IMR-90 (cell line): ENCODE measurements around the gene HIRA. TPM values are rescaled to one million over a fixed set of nuclear protein-coding genes. Genes with fewer than 3 reads are reported as not detected.

ENCODE experiments used
- ATAC-seq: fragments of 200-7000 bp; cut with Tn5 transposase; 2 replicates; pipeline ENCODE4 v1.9.1; 2020; ENCODE audit warnings: low read depth, mild to moderate bottlenecking, moderate library complexity
- BruUV-seq: library from RNA; stranded (reverse); fragments of 400-500 nt; replicated peaks from 2 replicates; lab custom pipeline; 2021; lab: Mats Ljungman, UMichigan
- CTCF ChIA-PET: fragments of 300-600 bp; formaldehyde crosslinking; extraction: SDS; loops from one replicate; lab custom pipeline; 2021; ENCODE audit warnings: antibody characterized with exemption; lab: Yijun Ruan, JAX
- POLR2A ChIA-PET: fragments of 300-600 bp; sonication (Branson Sonifier 250); formaldehyde crosslinking; loops from one replicate; lab custom pipeline; 2022; ENCODE audit warnings: antibody characterized with exemption; ENCODE audit not compliant: unreplicated experiment; lab: Charles Lee
- DNase-seq: peaks from one replicate; pipeline ENCODE4 v3.0.0; 2013
- H2AFZ ChIP-seq: replicated peaks from 2 replicates; pipeline ENCODE3; 2013; ENCODE audit warnings: low read length, mild to moderate bottlenecking; ENCODE audit not compliant: poor library complexity
- H2AK5ac ChIP-seq: 2 replicates; pipeline ENCODE4 v1.6.1; 2013; ENCODE audit warnings: low read depth, low read length, inconsistent platforms
- H2AK9ac ChIP-seq: replicated peaks from 2 replicates; pipeline ENCODE3; 2013; ENCODE audit warnings: mild to moderate bottlenecking, low read depth, low read length, moderate library complexity; ENCODE audit not compliant: poor library complexity
- H2BK120ac ChIP-seq: 2 replicates; pipeline ENCODE4 v1.6.1; 2013; ENCODE audit warnings: low read depth, low read length, inconsistent platforms
- H2BK15ac ChIP-seq: 3 replicates; pipeline ENCODE4 v1.6.1; 2013; ENCODE audit warnings: low read depth, low read length, inconsistent platforms
- H2BK20ac ChIP-seq: 2 replicates; pipeline ENCODE4 v1.6.1; 2013; ENCODE audit warnings: low read depth, mild to moderate bottlenecking, inconsistent platforms, low read length, moderate library complexity
- H2BK5ac ChIP-seq: 2 replicates; pipeline ENCODE4 v1.6.1; 2013; ENCODE audit warnings: mild to moderate bottlenecking, low read depth, low read length, inconsistent platforms; ENCODE audit not compliant: poor library complexity, severe bottlenecking
- H3K14ac ChIP-seq: replicated peaks from 2 replicates; pipeline ENCODE4 v1.6.1; 2013; ENCODE audit warnings: low read depth, low read length, inconsistent platforms
- H3K18ac ChIP-seq: 2 replicates; pipeline ENCODE4 v1.6.1; 2013; ENCODE audit warnings: low read depth, low read length, control low read depth
- H3K23ac ChIP-seq: 2 replicates; pipeline ENCODE4 v1.6.1; 2013; ENCODE audit warnings: low read depth, low read length, inconsistent platforms
- H3K27ac ChIP-seq: 2 replicates; pipeline ENCODE4 v1.5.1; 2013; ENCODE audit warnings: mild to moderate bottlenecking, control low read depth, low read length; ENCODE audit not compliant: insufficient read depth
- H3K27me3 ChIP-seq: 2 replicates; pipeline ENCODE4 v1.6.1; 2013; ENCODE audit warnings: low read length; ENCODE audit not compliant: control insufficient read depth, insufficient read depth
- H3K36me3 ChIP-seq: 2 replicates; pipeline ENCODE4 v1.6.1; 2013; ENCODE audit warnings: low read length, mixed read lengths; ENCODE audit not compliant: control insufficient read depth, insufficient read depth
- H3K4ac ChIP-seq: 2 replicates; pipeline ENCODE4 v1.6.1; 2013; ENCODE audit warnings: low read depth, low read length, inconsistent platforms
- H3K4me1 ChIP-seq: 2 replicates; pipeline ENCODE4 v1.6.1; 2013; ENCODE audit warnings: low read length, mixed read lengths; ENCODE audit not compliant: control insufficient read depth, insufficient read depth
- H3K4me2 ChIP-seq: 2 replicates; pipeline ENCODE4 v1.6.1; 2013; ENCODE audit warnings: low read depth, mild to moderate bottlenecking, control low read depth, low read length, moderate library complexity
- H3K4me3 ChIP-seq: 2 replicates; pipeline ENCODE4 v1.5.1; 2013; ENCODE audit warnings: low read depth, mild to moderate bottlenecking, control low read depth, low read length, moderate library complexity; ENCODE audit not compliant: insufficient read depth
- H3K56ac ChIP-seq: 2 replicates; pipeline ENCODE4 v1.6.1; 2013; ENCODE audit warnings: low read length, inconsistent platforms; ENCODE audit not compliant: insufficient read depth; ENCODE audit errors: extremely low read depth
- H3K79me1 ChIP-seq, 2 experiments: 2 replicates each; pipeline ENCODE4 v1.6.1; 2013; ENCODE audit warnings: low read length in 2 of 2, inconsistent platforms in 1 of 2, low read depth in 1 of 2
- H3K9ac ChIP-seq: 2 replicates; pipeline ENCODE4 v1.6.1; 2013; ENCODE audit warnings: low read depth, low read length, control low read depth
- H3K9me1 ChIP-seq: 2 replicates; pipeline ENCODE4 v1.6.1; 2013; ENCODE audit warnings: low read length, inconsistent platforms; ENCODE audit not compliant: insufficient read depth
- H3K9me3 ChIP-seq: 2 replicates; pipeline ENCODE4 v1.6.1; 2013; ENCODE audit warnings: low read length; ENCODE audit not compliant: control insufficient read depth, insufficient read depth
- H4K20me1 ChIP-seq: 2 replicates; pipeline ENCODE4 v1.6.1; 2013; ENCODE audit warnings: low read length, inconsistent platforms; ENCODE audit not compliant: insufficient read depth
- H4K5ac ChIP-seq: 2 replicates; pipeline ENCODE4 v1.6.1; 2013; ENCODE audit warnings: mild to moderate bottlenecking, low read depth, low read length, control low read depth
- H4K8ac ChIP-seq, 2 experiments: 2 replicates each; pipeline ENCODE4 v1.6.1; 2013; ENCODE audit warnings: low read depth in 2 of 2, low read length in 2 of 2, control low read depth in 1 of 2, inconsistent platforms in 1 of 2
- H4K91ac ChIP-seq: 2 replicates; pipeline ENCODE4 v1.6.1; 2013; ENCODE audit warnings: low read depth, low read length, inconsistent platforms; ENCODE audit not compliant: insufficient read depth
- BHLHE40 ChIP-seq: fragments of 150-350 bp; IDR thresholded peaks from 2 replicates; pipeline ENCODE4 v1.6.1; 2016; ENCODE audit warnings: mild to moderate bottlenecking, low read depth, low read length
- CEBPB ChIP-seq: IDR thresholded peaks from 2 replicates; pipeline ENCODE4 v1.6.1; 2012; ENCODE audit warnings: low read depth, low read length, improper control_type of control experiment
- CHD1 ChIP-seq: IDR thresholded peaks from 2 replicates; pipeline ENCODE4 v1.6.1; 2012; ENCODE audit warnings: low read depth, low read length, improper control_type of control experiment
- CTCF ChIP-seq: conservative IDR thresholded peaks from 2 replicates; pipeline ENCODE4 v1.5.1; 2012; ENCODE audit warnings: mild to moderate bottlenecking, low read depth, low read length, improper control_type of control experiment
- FOS ChIP-seq: fragments of 150-350 bp; IDR thresholded peaks from 2 replicates; pipeline ENCODE4 v1.6.1; 2016; ENCODE audit warnings: low read depth, low read length
- MAFK ChIP-seq: IDR thresholded peaks from 2 replicates; pipeline ENCODE4 v1.6.1; 2012; ENCODE audit warnings: low read depth, low read length, improper control_type of control experiment
- MAZ ChIP-seq: IDR thresholded peaks from 2 replicates; pipeline ENCODE4 v1.6.1; 2012; ENCODE audit warnings: low read depth, mild to moderate bottlenecking, low read length, improper control_type of control experiment, moderate library complexity, borderline replicate concordance
- MXI1 ChIP-seq: IDR thresholded peaks from 2 replicates; pipeline ENCODE4 v1.6.1; 2012; ENCODE audit warnings: low read depth, mild to moderate bottlenecking, low read length, moderate library complexity, borderline replicate concordance
- NFE2L2 ChIP-seq: fragments of 150-350 bp; IDR thresholded peaks from 2 replicates; pipeline ENCODE4 v1.6.1; 2016; ENCODE audit warnings: low read depth, mild to moderate bottlenecking, low read length
- POLR2A ChIP-seq: IDR thresholded peaks from 2 replicates; pipeline ENCODE4 v1.6.1; 2012; ENCODE audit warnings: mild to moderate bottlenecking, low read depth, low read length
- RAD21 ChIP-seq: IDR thresholded peaks from 2 replicates; pipeline ENCODE4 v1.6.1; 2012; ENCODE audit warnings: low read length, improper control_type of control experiment
- RCOR1 ChIP-seq: IDR thresholded peaks from 2 replicates; pipeline ENCODE4 v1.6.1; 2012; ENCODE audit warnings: mild to moderate bottlenecking, low read length, improper control_type of control experiment; ENCODE audit not compliant: insufficient replicate concordance
- RFX5 ChIP-seq: IDR thresholded peaks from 2 replicates; pipeline ENCODE4 v1.8.0; 2012; ENCODE audit warnings: low read depth, mild to moderate bottlenecking, low read length, moderate library complexity
- SMC3 ChIP-seq: fragments of 150-350 bp; IDR thresholded peaks from 2 replicates; pipeline ENCODE4 v1.6.1; 2016; ENCODE audit warnings: low read depth, mild to moderate bottlenecking, antibody characterized with exemption, low read length, moderate library complexity
- whole genome bisulfite sequencing, 2 experiments: methylation state at CpG; one replicate each; pipeline versions ENCODE4 v1.1.5 to v1.1.7; 2013; ENCODE audit warnings: missing lambda C conversion rate in 2 of 2; ENCODE audit not compliant: insufficient read length in 1 of 2; ENCODE audit errors: extremely low coverage in 2 of 2; 5-methylcytosine and 5-hydroxymethylcytosine counted together
- dilution Hi-C: fragments of 300-500 bp; cut with HindIII; formaldehyde crosslinking; loops from one replicate; pipeline ENCODE4 v1.14.3; 2018; ENCODE audit warnings: low sequenced_read_pairs; ENCODE audit not compliant: unreplicated experiment
- in situ Hi-C: fragments of 300-500 bp; cut with MboI; formaldehyde crosslinking; loops from 3 replicates; pipeline ENCODE4 v1.14.3; 2019; ENCODE audit warnings: low sequenced_read_pairs, inconsistent platforms, mixed read lengths
- intact Hi-C: fragments of 100-400 bp; cut with micrococcal nuclease; formaldehyde crosslinking; loops from 2 replicates; pipeline ENCODE4 v1.10.0; 2022
- polyA plus RNA-seq, 3 experiments: library from polyadenylated mRNA; depleted of rRNA; stranded (reverse); fragments of >200 nt; gene quantifications; 2 replicates each; pipeline ENCODE4 v1.2.3, GENCODE V29; 2012; ENCODE audit warnings: low replicate concordance in 1 of 3
- total RNA-seq: library from RNA; depleted of rRNA; stranded (reverse); fragments of >200 nt; gene quantifications from 2 replicates; pipeline ENCODE4 v1.2.3, GENCODE V29; 2012
- TF ChIP-seq, protein P1 (sequence below): fragments of 150-350 bp; IDR thresholded peaks from 2 replicates; pipeline ENCODE4 v1.6.1; 2016; ENCODE audit warnings: low read depth, mild to moderate bottlenecking, low read length, moderate library complexity, borderline replicate concordance
- TF ChIP-seq, protein P2 (sequence below): fragments of 150-350 bp; IDR thresholded peaks from 2 replicates; pipeline ENCODE4 v1.6.1; 2017; ENCODE audit warnings: mild to moderate bottlenecking, antibody characterized with exemption, low read length, low read depth

The HIRA gene
- total and polyA plus RNA-seq, 2 of the 4 experiments (the other 2 are of a cell fraction), result 14.5 to 24.2 TPM

GRCh38 chr22:19454156-19454555 lies 22.6 kb upstream of the HIRA start:
- H4K20me1 ChIP-seq, result peaks cover 4% of the 10 kb centered on the region
- peaks cover 11% of the 10 kb centered on the region for H3K9me1 ChIP-seq
- dilution Hi-C loops, result no loop called here
- H3K4me3 ChIP-seq, result no peak overlapping the region
- H3K9ac ChIP-seq, result no peak overlapping the region
- H4K91ac ChIP-seq, result no peak overlapping the region
- no peak overlapping the region for H2AK5ac ChIP-seq
- ChIA-PET CTCF (no interaction called here), POLR2A (no interaction called here)
- H3K9me3 ChIP-seq, result no peaks in the 10 kb centered on the region
- no peak overlapping the region for H2AK9ac ChIP-seq
- BruUV-seq, result no TSS peak
- ATAC-seq (no peak), DNase-seq (no peak)
- no peak overlapping the region for H3K14ac ChIP-seq
- no peak overlapping the region for H3K56ac ChIP-seq
- in situ Hi-C loops, result no loop called here
- no peak overlapping the region for H4K8ac ChIP-seq
- H3K36me3 ChIP-seq, result peaks cover 55% of the 10 kb centered on the region
- no peak overlapping the region for H3K4me2 ChIP-seq
- no peak overlapping the region for H2AFZ ChIP-seq
- H2BK120ac ChIP-seq, result no peak overlapping the region
- WGBS, 2 experiments, result no CpG with 5 or more reads among the region's 6 CpGs
- H3K4ac ChIP-seq, result no peak overlapping the region
- intact Hi-C loops, result no loop called here
- TF ChIP-seq POLR2A, result no peak
- no peak for TF ChIP-seq MXI1
- TF ChIP-seq, protein P1, sequence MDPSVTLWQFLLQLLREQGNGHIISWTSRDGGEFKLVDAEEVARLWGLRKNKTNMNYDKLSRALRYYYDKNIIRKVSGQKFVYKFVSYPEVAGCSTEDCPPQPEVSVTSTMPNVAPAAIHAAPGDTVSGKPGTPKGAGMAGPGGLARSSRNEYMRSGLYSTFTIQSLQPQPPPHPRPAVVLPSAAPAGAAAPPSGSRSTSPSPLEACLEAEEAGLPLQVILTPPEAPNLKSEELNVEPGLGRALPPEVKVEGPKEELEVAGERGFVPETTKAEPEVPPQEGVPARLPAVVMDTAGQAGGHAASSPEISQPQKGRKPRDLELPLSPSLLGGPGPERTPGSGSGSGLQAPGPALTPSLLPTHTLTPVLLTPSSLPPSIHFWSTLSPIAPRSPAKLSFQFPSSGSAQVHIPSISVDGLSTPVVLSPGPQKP, result no peak
- no peak for TF ChIP-seq CTCF
- TF ChIP-seq SMC3, result no peak
- no peak for TF ChIP-seq FOS
- TF ChIP-seq, protein P2, sequence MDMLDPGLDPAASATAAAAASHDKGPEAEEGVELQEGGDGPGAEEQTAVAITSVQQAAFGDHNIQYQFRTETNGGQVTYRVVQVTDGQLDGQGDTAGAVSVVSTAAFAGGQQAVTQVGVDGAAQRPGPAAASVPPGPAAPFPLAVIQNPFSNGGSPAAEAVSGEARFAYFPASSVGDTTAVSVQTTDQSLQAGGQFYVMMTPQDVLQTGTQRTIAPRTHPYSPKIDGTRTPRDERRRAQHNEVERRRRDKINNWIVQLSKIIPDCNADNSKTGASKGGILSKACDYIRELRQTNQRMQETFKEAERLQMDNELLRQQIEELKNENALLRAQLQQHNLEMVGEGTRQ, result no peak
- TF ChIP-seq BHLHE40, result no peak
- no peak for TF ChIP-seq MAZ
- no peak for TF ChIP-seq CEBPB
- TF ChIP-seq CHD1, result no peak
- no peak for TF ChIP-seq RCOR1
- no peak for TF ChIP-seq NFE2L2
- no peak for TF ChIP-seq RAD21
- TF ChIP-seq RFX5, result no peak
- no peak for TF ChIP-seq MAFK
- peaks cover 5 to 16% of the 10 kb centered on the region in 2 experiments; a peak in 2 of 4 replicates for H3K79me1 ChIP-seq
- H3K27ac ChIP-seq, result no peak overlapping the region
- no peak overlapping the region for H2BK20ac ChIP-seq
- no peaks in the 10 kb centered on the region for H3K27me3 ChIP-seq
- no peak overlapping the region for H4K5ac ChIP-seq
- peaks cover 4% of the 10 kb centered on the region; the same call in 1 of the 2 replicates for H3K4me1 ChIP-seq
- H3K18ac ChIP-seq, result no peak overlapping the region
- H3K23ac ChIP-seq, result no peak overlapping the region
- H2BK5ac ChIP-seq, result no peak overlapping the region
- no peak overlapping the region for H2BK15ac ChIP-seq
